GM19455 (cell line): Measurements from ENCODE around the gene RSAD1.
A peak's percentile ranks its signal among the peaks of the same experiment; 100 is the strongest.

Experiments used
- ATAC-seq: cut with Tn5 transposase; IDR thresholded peaks from one replicate; pipeline ENCODE4 v1.9.1; 2021; ENCODE audit not compliant: unreplicated experiment

Gene RSAD1

GRCh38 chr17:50488880-50489279, 10.2 kb downstream of the RSAD1 start:
- ATAC-seq = no peak

DNA sequence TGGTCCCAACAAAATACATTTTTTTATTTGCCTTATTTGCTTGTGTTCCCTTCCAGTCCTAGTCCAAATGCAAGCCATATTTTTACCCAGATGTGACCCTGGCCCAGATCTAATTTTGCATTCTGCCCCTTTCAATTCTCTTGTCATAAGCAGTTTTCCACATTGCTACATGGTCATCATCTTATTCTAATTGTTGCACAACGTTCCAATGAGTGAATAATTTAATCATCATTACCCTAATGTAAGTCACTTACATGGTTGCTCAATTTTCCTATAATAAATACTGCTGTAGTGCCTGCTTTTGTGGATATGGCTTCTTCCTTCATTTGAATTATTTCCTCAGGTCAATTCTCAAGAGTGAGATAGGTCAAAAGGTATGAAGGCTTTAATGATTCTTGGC, 12.8 kb downstream of the RSAD1 start:
- ATAC-seq = no peak

GRCh38 chr17:50492214-50492613, 13.6 kb downstream of the RSAD1 start:
- no peak for ATAC-seq

DNA sequence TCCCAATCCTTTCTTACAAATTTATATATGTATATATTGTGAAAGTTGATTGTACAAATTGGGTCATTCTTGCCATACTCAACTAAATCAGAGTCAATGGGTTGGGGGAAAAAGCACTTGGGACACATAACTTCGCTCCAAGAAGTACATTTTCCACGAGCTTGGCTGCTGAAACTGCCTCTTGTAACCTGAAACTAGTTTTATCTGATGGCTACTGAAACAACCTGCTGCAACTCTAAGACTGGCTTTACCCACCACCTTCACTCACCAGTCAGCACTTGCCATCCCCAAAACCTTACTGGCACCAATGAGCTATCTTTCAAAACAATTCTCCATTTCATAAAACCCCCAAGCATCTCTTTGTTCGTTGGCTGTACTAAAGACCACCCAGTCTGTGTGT, 15.1 kb downstream of the RSAD1 start:
- ATAC-seq = no peak

DNA sequence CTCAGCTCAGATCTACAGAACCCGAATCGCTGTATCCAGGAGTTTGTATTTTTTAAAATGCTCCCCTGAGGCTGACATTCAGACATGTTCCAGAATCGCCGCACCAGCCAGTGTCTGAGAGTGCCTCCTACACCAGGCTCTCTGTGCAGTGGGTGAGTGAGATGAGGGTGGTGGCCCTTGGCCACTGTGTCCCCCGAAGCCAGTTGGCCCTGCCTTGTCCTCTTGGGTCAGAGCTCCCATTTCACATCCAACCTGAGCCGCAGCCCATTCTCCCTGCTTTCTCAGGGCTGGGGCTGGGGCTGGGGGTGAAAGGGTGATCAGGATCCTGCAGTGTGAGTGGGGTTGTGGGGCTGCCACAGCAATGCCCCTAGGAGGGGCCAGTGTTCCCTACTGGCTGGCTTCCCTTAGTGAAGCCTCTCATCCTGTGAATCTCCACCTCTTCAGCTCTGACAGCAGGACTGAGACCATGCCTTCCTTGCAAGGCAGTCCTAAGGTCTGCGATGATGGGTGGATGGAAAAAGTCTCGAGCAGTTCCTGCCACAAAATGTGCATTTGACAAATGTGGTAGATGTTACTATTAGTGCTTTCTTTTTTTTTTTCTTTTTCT, 16.7 kb downstream of the RSAD1 start:
- no peak for ATAC-seq

- ATAC-seq = no peak
Measured at GRCh38 chr17:50495918-50496317, 17.3 kb downstream of the RSAD1 start.

GRCh38 chr17:50498021-50498874, 19.6 kb downstream of the RSAD1 start:
- ATAC-seq = no peak

- no peak for ATAC-seq
Measured at GRCh38 chr17:50499270-50499669, 20.6 kb downstream of the RSAD1 start.

DNA sequence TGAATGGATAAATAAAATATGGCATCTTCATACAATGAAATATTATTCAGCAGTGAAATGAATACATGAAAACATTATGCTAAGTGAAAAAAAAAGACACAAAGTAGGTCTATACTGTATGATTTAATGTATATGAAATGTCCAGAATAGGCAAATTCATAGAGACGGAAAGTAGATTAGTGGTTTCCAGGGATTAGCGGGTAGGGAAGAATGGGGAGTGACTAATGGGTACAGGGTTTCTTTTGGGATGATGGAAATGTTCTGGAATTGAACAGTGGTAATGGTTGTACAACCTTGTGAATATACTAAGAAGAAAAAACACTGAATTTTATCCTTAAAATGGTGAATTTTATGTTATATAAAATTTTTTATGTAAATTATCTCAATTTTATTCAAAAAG, 21.1 kb downstream of the RSAD1 start:
- no peak for ATAC-seq

- ATAC-seq = no peak
Measured at GRCh38 chr17:50501054-50501453, 22.4 kb downstream of the RSAD1 start.

DNA sequence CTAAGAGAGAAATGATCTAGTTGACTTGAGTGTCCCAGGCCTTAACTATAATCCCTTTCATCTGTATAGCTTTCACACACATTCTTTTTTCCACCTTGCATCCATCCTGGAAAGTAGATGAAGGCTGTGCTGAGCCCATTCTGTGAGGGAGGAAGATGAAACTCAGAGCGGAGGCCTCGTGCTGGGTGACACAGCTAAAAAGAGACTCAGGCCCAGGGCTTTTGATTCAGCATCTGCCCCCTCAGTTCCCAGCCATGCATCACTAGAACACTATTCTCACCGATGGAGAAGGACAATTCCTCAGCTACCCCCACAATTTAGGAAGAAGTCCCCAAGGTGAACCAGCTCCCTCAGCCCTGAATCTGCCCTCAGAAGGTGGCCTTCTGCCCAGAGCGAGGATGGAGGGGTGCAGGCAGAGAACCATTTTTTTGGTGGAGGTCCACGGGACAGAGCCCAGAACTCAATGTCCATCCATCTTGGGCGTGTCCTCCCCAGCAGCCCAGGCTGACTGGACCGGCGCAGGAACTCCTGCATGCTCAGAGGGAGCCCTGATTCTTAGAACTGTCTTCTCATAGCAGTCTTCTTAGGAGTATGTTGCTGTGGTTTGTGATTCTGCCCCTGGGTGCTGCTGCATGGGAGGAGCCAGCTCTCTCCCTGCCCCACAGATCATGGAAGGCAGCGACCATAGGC, 23.8 kb downstream of the RSAD1 start:
- no peak for ATAC-seq

- ATAC-seq = no peak
Measured at GRCh38 chr17:50505591-50506130, 27.0 kb downstream of the RSAD1 start.

GRCh38 chr17:50506298-50506697, 27.6 kb downstream of the RSAD1 start:
- ATAC-seq = no peak

DNA sequence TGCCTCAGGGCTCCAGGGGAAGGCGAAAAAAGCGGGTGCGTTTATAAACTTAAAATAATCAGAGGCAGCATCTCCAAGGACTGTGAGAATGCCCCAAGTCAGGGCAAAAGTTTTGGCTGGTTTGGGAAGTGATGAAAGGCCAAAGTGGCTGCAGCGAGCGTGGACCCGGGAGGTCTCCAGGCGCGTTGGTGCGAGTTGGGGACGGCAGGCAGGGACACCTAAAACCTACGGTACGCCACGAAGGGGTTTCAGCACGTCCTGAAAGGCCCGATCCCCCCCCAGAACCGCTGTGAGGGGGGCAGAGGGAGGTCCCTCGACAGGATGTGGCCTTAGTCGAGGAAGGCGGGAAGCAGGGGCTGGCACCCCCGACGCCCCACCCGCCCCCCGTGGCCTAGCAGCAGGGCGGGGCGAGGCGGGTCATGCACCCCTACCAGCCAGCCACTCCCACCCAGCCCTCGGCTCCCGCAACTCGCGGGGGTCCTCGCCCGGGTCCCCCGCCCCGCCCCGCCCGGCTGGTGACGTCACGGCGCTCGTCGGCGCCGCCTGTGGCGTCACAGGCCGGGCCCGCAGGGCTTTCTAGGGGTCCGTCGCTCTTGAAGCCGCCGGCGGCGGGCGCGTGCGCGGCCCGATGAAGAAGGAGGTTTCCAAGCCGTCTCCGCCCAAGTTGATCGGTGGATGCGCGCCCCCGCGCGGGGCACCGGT, 29.4 kb downstream of the RSAD1 start, which contains the start of gene MYCBPAP:
Gene MYCBPAP, plus strand, starts transcription at position 569 of the 702 bp plus-strand sequence. CDS start 236 bp downstream, outside the sequence.
- ATAC-seq = no peak

- ATAC-seq = no peak
Measured at GRCh38 chr17:50508573-50509460, 30.2 kb downstream of the RSAD1 start.

GRCh38 chr17:50511058-50511457, 32.4 kb downstream of the RSAD1 start:
- peak; percentile 78 for ATAC-seq

DNA sequence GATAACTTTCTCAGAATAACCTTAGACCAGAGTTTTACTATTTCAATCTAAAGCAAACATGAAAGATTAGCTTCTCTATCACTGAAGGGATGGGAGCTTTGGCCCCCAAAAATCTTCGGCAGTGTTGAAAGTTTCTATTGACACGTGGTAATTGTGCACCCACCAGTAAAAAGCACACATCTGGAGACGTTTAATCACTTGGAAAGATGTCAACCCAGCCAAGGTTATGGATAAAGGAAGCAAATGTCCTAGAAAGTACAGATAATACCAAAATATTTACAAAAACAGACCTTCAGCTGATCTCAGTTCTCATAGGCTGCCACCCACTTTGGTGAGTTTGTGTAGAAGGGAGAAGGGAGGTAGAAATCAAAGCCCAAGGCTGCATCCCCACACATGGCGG, 34.8 kb downstream of the RSAD1 start:
- ATAC-seq = no peak

- ATAC-seq = no peak
Measured at GRCh38 chr17:50514388-50514787, 35.7 kb downstream of the RSAD1 start.

GRCh38 chr17:50514936-50515702, 36.5 kb downstream of the RSAD1 start:
- ATAC-seq = no peak
